Activated T-helper 1 cell treated with anti-CD3 and anti-CD28 coated beads, Interleukin-2, amount 50 U/mL, for 16 hours (primary cell): ENCODE data around the gene UBXN10.
"Not testable (repeated sequence)": the region's sequence is repeated elsewhere in the genome, so short reads cannot be mapped to it uniquely, and the experiment has no call there.

Experiments used
- DNase-seq, 2 donors: peaks; one replicate each; pipeline ENCODE4 v3.0.0-alpha.2; 2020; ENCODE audit warnings: low read depth in 1 of 2, low spot score in 1 of 2

The UBXN10 gene

DNA sequence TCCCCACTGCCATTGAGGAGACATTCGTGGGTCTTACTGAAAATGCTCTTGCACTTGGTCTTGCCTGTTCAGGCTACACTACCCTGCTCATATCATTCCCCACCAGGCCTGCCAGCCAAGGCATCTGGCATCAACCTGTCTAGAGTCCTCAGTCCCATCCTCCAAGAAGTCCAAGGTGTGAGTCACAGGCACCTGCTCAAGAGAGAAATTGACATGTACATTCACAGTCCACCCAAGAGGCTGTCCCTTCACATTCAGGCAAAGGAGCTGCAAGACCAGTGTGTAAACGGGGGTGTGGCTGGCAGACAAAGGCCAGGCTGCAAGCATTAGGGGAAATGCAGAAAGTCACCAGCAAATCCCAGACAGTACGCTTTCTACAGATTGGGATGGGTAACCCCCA lies 13.5 kb downstream of the UBXN10 start:
- DNase-seq: no peak

DNA sequence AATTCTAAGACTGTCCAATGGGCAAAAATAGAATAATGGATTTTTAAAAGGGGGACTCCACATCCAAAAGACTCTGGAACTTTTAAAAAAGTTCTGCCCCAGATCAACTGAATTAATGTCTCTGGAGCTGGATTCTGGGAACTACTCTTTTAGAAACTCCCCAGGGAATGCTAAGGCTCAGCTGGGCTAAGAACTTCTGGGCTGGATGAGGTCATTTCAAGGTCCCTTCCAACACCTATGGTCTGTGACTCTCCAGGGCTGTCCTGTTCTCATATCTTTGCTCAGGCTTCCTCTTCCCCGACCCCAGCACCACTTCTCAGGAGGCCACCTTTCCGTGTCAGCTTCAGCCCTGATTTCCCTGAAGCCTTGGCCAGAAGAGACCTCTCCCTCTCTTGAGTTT lies 13.9 kb downstream of the UBXN10 start:
- no peak for DNase-seq

DNA sequence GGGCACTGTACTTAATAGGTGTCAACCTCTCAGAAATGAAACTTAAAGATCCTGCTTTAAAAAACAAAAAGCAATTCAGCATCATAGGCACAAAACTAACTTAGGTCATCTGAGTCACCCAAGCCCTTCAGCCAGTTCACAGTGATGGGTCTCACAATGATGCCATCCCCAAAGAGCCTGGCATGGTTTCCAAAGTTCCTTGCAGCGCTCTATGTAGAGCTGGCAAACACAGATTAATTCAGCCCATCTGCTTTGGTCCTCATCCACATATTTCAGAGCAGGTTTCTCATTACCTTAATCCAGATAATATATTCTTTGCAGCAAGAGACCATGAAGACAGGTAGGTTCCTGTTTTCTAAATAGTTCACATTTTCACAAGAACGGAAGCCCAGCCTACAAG lies 15.1 kb downstream of the UBXN10 start:
- DNase-seq: no peak

DNA sequence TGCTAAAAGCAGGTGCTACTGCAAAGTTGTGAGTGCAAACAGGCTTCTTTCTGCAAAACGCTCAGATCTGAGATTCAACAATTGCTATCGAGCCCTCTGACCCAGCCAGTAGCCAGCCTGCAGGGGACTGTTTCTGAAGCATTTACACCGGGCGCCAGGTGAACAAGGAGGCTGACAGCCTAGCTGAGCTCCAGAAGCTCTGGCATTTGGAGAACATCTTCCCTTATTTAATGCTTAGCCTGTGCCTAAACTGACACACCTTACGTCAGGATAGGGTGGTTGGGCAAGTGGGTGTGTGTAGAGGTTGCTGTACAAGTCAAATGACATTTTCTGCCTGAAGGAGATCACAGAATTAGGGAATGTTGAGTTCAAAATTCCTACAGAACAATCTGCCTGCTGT lies 16.3 kb downstream of the UBXN10 start:
- no peak for DNase-seq

DNA sequence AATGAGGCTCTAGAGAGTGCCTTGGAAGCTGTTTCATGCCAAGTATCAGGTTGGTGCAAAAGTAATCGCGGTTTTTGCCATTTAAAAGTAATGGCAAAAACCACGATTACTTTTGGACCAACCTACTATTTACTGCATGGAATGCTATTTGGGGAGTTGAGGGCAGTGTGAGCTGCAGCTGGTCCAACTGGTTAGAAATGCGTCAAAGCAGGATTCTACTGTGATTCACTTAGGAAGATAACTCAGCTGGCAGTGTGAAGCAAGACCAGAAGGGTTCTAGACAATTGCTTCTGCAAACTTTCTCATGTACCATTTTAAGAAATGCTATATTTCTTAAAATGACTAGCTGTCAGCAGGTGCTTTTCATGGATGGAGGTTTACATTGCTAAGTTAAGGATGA lies 21.6 kb downstream of the UBXN10 start:
- DNase-seq: no peak

DNA sequence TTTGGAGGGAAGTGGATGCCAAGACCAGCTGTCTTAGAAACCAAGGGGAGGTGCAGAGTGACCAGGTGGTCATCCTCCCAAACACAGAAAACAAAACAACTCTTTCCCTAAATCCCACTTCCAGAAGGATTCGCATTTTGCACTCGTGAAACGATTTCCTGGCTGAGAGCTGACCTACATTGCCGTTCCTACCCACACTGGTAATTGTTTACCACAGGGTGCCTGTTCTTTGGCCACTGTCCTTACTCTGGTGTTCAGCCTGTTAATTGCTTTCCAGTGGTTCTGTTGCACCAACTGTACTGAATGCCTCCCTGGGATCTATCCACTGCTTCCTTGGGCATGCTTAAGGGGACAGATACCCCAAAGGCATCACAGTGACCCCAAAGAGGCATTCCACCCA lies 23.6 kb downstream of the UBXN10 start:
- DNase-seq: no peak

DNA sequence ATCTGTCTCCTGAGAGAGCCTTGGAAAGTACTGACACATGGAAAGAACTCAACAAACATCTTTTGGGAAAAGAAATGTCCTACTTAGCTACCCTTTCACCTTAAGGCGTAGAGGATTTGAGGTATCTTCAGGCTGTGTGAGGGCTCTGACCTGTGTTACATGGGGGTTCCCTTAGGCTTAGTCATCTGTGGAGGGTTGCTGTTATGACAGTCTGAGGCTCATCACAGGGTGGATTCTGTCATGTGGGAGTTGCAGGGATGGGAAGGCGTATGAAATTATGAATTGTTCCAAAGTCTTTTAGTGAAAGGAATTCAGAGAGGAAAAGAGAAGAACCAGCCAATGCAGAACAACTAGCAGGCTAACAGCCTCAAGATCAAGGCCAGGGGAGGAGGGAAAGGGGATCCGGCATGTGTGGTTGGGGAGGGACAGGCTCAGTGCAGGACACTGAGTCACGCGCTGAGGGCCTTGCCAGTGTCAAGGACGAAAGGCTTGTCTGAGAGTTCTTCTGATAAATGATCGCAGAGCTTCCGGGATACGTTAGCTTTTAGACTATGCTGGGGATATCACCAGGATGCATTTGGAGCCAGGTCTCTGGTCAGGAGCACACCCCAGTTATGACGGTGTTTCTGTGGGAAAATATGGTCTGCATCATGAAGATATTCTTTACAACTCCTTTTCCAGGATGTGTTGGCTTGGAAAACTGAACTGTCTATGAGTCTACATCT lies 25.0 kb downstream of the UBXN10 start:
- no peak for DNase-seq

DNA sequence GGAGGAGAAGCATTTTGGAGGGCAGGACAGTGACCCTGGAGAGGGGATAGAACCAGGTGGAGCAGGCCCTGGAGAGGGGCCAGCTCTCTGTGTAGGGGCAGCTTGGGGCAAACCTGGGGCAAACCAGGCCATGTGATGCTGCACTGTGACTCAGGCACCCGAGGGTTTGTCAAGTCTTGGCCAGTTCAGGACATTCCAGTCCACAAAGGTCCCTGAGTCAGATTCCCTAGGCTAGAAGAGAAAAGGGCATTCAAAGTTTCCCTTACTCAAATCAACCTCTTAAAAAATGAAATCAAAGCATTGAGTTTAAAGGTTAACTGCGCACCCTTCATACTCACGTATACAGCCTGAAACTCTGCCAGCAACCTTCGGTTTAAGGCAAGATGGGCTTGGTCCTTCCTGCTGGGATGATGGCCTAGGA lies 25.6 kb downstream of the UBXN10 start:
- no peak for DNase-seq

DNA sequence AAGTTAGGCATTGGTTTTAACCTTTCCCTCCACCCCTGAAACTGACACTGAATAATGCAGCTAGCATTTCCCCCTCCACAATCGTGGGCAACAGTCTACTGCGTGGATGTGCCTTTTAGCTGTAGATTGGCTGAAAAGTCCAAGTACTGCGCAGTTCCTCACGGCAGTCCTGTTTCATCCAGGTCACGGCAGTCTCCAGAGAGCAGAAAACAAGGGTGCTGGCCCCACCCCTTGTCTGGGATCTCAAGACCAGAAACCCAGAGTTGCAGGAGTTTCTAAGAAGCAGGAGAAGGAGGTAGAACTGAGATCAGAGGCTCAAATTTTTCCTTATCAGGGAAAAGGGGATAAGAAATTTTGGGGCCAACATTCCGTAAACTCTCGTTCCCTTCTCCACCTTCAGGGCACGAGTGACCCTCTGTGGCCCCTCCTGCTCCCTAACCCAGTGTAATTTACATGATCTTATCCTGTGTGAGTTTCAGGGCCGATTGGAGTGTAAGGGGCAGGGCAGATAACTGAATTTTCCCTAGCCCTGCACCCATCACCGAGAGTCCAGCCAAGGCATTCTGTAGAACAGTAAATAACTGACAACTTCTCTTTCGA lies 26.3 kb downstream of the UBXN10 start:
- no peak for DNase-seq

DNA sequence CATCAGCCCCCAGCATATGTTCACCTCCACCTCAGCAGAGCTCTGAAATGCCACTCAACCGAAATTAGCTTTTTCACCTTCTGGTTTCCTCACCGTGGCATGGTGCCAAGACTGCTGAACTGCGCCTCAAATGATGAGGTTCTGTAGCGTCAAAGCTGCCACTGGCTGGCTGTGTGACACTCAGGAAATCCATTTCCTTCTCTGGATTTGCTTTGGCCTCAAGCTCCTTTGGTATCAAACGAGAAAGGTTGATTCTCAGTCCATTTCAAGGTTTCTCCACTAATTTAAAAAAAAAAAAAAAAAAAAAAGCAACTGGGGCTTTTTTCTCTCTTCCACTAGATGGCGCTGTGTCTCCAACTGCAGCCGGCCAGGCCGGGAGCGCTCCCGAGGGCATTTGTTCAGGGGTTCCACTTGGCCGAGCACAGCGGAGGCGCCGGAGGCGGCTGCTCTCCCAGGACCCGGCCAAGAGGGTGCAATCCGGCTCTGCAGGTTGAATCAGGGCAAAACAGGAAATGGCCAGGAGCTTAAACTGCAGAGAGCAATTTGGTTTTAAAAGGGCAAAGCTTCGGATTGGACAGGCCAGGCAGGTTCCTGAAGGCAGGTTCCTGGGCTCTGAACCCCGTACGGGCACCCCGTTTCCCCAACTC lies 26.9 kb downstream of the UBXN10 start:
- peak; percentile 17 to 30 for DNase-seq

DNA sequence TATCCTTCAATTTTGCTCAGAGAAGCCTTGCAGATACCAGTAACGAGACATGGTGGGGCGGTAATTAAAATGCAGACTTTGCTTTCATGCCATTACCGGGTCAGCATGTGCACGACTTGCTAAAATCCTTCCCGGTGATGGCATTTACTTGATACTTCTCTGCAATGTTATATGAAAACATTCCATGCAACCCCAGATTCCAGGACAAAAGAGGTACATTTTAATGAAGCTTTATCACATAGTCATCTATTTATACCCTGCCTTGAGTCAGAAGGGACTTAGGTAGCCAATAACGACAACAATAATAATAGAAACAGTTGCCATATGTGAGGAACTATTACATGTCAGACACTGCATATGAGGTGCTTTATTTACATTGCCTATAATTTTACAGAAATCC lies 29.8 kb downstream of the UBXN10 start:
- no peak for DNase-seq

DNA sequence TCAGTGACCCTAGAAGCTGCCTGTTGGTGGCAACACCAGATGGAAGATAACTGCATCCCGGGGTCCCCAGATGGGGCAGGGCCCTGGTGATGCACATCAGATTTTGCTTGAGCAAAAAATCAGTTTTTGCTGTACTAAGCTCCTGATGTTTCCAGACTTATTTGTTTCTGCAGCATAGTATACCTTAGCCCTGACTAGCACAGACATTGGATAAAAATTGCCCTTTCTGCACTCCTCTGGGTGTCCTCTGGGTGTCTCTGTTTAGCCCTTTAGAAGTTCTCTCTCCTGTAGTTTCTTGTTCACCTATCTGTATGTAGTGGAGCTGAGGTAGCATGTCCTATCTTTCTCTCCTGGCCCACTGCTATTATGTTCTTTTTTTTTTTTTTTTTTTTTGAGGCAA lies 30.7 kb downstream of the UBXN10 start:
- no peak for DNase-seq

DNA sequence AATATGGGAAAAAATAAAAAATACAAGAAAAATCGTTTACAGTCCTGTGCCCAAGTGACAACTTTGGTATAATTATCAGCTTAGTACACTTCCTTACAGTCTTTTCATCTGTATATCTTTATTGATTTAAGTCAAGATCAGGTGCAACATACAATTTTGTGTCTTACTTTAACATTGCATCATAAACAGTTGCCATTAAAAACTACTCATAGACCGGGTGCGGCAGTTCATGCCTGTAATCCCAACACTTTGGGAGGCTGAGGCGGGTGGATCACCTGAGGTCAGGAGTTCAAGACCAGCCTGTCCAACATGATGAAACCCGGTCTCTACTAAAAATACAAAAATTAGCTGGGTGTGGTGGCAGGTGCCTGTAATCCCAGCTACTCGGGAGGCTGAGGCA lies 33.2 kb downstream of the UBXN10 start:
- DNase-seq: not testable (repeated sequence)

DNA sequence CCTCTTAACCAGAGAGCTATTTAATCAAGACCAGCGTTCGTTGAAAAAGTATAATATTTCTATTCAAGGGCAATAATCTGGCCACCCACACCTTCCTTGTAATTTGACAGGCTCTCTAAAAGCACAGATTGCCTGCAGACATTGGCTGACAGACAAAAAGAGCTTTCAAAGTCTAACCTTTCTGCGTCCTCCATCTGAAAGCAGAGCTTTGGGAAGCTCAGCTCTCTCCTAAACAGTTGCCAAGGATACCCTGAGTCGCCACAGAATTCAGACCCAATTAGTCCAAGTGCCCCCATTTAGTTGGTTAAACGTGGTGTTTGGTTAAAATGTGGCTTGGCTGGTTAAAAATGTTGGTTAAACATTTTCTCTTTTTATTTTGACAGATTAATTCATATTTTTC lies 34.1 kb downstream of the UBXN10 start:
- no peak for DNase-seq

DNA sequence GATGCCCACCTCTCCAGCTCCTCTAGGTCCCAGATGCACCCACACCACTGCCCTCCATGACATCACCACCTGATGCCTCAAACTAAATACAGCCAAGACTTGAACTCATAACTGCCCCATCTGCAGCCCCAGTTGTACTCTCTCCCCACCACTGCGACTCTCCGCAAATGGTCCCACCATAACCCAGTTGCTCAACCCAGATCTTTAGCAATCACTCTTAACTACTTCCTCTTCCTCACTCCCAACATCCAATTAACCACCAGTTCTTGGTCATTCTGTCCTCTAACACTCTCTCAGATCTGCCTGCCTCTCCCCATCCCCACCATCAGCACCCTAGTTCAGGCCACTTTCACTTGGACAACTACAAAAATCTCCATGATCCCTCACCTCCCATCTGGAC lies 37.2 kb downstream of the UBXN10 start:
- no peak for DNase-seq

DNA sequence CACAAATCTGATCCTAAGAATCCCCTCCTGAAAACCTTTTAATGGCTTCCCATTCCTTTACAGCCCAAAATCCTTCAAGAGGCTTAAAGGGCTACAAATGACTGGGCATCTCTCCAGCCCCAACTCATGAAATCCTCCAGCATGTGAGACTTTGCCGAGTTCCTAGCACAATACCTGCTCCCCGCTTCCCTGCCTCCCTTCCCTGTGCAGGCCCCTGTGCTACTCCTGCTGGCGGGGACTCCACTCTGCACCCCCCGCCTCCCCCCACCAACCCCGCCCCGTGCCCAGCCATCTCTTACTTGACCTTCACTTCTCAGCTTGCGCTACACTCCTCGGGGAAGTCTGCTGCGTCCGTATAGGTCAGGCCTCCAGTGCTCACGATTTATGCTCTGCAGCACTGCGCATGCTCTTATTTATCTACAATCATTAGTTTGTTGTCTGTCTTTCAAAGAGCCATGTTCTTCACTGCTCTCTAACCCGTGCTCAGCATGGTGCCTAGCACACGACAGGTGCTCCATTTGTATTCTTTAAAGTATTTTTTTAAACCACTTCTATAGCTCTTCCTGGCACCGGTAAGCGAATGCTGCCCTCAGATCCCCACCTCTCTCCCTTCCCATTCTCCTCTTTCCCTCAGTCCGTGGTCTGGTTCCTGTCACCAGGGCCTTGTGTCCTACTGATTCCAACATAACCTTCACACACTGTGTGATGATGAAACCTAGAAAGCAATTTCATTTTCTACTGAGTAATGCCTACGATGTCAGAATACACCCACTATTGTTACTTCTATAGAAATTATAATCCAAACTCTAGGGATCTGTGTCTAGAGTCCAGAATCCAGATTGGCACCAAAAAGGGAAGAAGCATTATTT lies 37.9 kb downstream of the UBXN10 start:
- DNase-seq: no peak

DNA sequence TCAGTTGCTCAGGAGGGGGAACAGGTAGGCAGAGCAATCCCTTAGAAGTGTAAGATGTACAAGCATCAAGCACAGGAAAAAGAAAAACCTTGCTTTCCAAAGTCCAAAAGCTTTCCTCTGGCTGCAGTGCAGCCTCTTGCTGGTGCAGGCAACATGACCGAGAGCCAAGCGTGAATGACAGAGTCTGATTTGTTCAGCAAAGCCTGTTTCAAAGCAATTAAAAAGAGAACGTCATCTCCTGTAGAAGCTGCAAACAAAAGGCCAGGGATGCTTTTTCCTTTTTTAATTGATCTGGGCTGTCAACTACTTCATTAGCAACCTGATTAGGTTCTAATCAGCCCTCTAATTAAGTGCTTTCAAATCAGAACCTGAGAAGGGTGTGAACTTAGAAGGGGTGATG lies 38.6 kb downstream of the UBXN10 start:
- no peak for DNase-seq

DNA sequence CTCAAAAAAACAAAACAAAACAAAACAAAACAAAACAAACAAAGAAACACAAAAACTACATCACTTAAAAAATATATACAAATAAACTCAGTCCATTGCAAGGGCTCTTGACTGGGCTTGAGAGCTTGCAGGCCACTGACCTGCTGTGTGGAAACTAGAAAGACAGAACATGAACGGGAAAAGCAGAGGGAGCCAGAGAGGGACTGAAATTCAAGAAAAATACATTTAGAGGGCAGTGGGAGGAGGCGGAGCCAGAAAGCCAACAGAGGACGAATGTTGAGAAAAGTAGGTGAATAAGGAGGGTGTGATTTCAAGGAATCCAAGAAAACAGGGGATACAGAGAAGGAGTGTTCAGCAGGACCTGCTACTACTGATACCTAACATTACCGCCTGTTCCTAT lies 41.8 kb downstream of the UBXN10 start:
- DNase-seq: no peak

DNA sequence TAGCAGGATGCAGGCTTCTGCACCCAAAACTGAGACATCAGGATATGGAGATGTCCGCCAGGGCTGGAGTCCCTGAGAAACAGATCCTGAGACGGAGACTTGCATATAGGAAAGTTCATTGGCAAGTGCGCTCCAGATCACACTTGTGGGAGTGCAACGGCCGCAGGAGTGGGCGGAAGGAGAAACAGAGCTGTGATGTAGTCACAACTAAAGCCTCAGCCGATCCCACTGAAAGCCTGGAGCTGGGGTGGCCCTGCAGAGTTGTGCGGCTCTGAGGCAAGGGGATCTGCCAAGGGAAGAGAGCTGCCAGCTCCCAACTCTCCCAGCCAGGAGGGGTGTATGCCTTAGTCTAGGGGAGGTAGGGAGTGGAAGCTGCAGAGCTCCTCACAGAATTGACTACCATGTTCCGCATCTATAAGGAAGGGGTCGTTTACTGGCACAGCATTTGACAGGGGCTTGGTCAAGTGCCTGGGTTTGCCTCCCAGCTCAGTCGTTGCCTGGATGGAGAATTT lies 42.5 kb downstream of the UBXN10 start:
- DNase-seq: no peak

DNA sequence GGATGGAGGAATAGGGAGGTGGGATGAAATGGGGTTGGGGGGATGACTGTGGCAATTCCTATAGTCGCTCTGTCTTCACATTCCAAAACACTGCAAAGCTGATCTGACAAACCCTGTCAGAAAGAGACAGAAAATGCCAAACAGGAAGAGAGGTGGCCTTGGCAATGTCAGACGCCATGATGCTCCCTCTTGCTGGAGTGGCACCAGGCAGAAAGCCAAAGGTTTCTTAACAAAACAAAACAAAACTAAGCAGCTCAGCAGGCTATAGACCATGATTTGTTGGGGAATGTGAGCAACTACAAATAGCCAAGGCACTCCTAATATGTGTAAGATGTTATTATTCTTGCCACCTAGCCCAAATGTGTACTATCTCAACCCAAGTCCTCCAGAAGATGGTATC lies 43.3 kb downstream of the UBXN10 start:
- no peak for DNase-seq

DNA sequence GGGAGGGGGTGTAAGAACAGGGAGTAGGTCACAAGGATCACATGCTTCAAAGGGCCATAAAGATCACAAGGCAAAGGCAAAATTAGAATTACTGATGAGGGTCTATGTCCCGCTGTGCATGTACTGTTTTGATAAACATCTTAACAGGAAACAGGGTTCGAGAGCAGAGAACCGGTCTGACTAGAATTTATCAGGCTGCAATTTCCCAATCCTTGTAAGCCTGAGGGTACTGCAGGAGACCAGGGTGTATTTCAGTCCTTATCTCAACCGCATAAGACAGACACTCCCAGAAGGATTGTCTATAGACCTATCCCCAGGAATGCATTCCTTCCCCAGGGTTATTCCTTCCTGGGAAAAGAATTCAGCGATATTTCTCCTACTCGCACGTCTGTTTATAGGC lies 46.7 kb downstream of the UBXN10 start:
- DNase-seq: not testable (repeated sequence)

DNA sequence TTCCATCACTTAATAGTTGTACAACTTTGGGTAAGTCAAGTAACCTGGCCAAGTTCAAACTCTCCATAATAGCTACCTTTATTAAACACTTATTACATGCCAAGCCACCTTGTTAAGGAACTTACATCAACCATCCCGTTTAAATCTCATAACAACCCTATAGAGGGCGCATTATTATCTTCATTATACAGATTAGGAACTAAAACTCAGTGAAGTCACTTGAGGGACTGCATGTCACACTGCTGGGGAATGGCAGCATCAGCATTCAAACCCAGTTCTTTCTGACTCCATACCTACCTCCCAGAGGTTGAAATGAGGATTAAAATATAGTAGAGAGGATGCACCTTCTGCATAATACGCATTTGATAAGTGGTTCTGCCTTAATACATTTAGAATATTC lies 47.5 kb downstream of the UBXN10 start:
- no peak for DNase-seq
